ENCODE results near the gene DPAGT1.

DPAGT1 gene

GRCh38 chr11:119093942-119094815 lies 7.5 kb downstream of the DPAGT1 start:
- DNase-seq (ENCODE audit: low read depth): no peak
- TF ChIP-seq CTCF (IDR thresholded peaks at IDR 0.05; ENCODE audit: control insufficient read depth, extremely low read depth, insufficient read depth): no peak
- H3K4me3 ChIP-seq (ENCODE audit: low read depth, low read length): peak overlapping the region; percentile 70

GRCh38 chr11:119092880-119093842 lies 8.5 kb downstream of the DPAGT1 start:
- no peak for TF ChIP-seq CTCF (IDR thresholded peaks at IDR 0.05; ENCODE audit: control insufficient read depth, extremely low read depth, insufficient read depth)
- no peak for DNase-seq (ENCODE audit: low read depth)
- H3K4me3 ChIP-seq (ENCODE audit: low read depth, low read length): peak overlapping the region; percentile 70

GRCh38 chr11:119091966-119092879 lies 9.4 kb downstream of the DPAGT1 start:
- no peak for DNase-seq (ENCODE audit: low read depth)

GRCh38 chr11:119091178-119091577 lies 10.5 kb downstream of the DPAGT1 start:
- no peak overlapping the region for H3K4me3 ChIP-seq (ENCODE audit: low read depth, low read length)
- TF ChIP-seq CTCF (IDR thresholded peaks at IDR 0.05; ENCODE audit: control insufficient read depth, extremely low read depth, insufficient read depth): no peak
- DNase-seq (ENCODE audit: low read depth): no peak

More at GRCh38 chr11:119091966-119092879, 9.4 kb downstream of the DPAGT1 start:
- H3K4me3 ChIP-seq (ENCODE audit: low read depth, low read length): peak overlapping the region; percentile 70; the same call in 1 of the 2 replicates
- no peak for TF ChIP-seq CTCF (IDR thresholded peaks at IDR 0.05; ENCODE audit: control insufficient read depth, extremely low read depth, insufficient read depth)

GRCh38 chr11:119089319-119089718 lies 12.3 kb downstream of the DPAGT1 start:
- H3K4me3 ChIP-seq (ENCODE audit: low read depth, low read length): no peak overlapping the region
- TF ChIP-seq CTCF (IDR thresholded peaks at IDR 0.05; ENCODE audit: control insufficient read depth, extremely low read depth, insufficient read depth): no peak

GRCh38 chr11:119088406-119088805 lies 13.2 kb downstream of the DPAGT1 start:
- no peak for TF ChIP-seq CTCF (IDR thresholded peaks at IDR 0.05; ENCODE audit: control insufficient read depth, extremely low read depth, insufficient read depth)
- H3K4me3 ChIP-seq (ENCODE audit: low read depth, low read length): no peak overlapping the region
- no peak for DNase-seq (ENCODE audit: low read depth)

More at GRCh38 chr11:119089319-119089718, 12.3 kb downstream of the DPAGT1 start:
- no peak for DNase-seq (ENCODE audit: low read depth)
